ENCODE measurements around the gene AHDC1.

- TF ChIP-seq, protein P1, sequence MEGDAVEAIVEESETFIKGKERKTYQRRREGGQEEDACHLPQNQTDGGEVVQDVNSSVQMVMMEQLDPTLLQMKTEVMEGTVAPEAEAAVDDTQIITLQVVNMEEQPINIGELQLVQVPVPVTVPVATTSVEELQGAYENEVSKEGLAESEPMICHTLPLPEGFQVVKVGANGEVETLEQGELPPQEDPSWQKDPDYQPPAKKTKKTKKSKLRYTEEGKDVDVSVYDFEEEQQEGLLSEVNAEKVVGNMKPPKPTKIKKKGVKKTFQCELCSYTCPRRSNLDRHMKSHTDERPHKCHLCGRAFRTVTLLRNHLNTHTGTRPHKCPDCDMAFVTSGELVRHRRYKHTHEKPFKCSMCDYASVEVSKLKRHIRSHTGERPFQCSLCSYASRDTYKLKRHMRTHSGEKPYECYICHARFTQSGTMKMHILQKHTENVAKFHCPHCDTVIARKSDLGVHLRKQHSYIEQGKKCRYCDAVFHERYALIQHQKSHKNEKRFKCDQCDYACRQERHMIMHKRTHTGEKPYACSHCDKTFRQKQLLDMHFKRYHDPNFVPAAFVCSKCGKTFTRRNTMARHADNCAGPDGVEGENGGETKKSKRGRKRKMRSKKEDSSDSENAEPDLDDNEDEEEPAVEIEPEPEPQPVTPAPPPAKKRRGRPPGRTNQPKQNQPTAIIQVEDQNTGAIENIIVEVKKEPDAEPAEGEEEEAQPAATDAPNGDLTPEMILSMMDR (IDR thresholded peaks at IDR 0.05) = no peak
- TF ChIP-seq POLR2AphosphoS5 (IDR thresholded peaks at IDR 0.05) = no peak
These were observed 99.9 kb downstream of the AHDC1 start for GRCh38 chr1:27503844-27504587.

All from prostate gland (tissue), 2 donors.